Cardiac muscle cell (in vitro differentiated cells and primary cell): ENCODE data around the gene UBA5. TPM values are rescaled to one million over a fixed set of nuclear protein-coding genes. Genes with fewer than 3 reads are reported as not detected.

ENCODE experiments used
- DNase-seq, 2 donors: peaks; one replicate each; pipeline versions ENCODE4 v3.0.0 to v3.0.0-alpha.2; 2010 to 2017; ENCODE audit warnings: low read depth in 1 of 2, low spot score in 1 of 2
- H3K27ac ChIP-seq: fragments of 200-600 bp; sonication (generic); 2 replicates; pipeline ENCODE4 v1.5.1; 2016
- H3K27me3 ChIP-seq: fragments of 200-600 bp; sonication (generic); 2 replicates; pipeline ENCODE4 v1.6.0; 2016; ENCODE audit warnings: control low read depth
- H3K36me3 ChIP-seq: fragments of 200-600 bp; sonication (generic); 2 replicates; pipeline ENCODE4 v1.5.1; 2016; ENCODE audit warnings: control low read depth
- H3K4me1 ChIP-seq: fragments of 200-600 bp; sonication (generic); 2 replicates; pipeline ENCODE4 v1.8.1; 2017; ENCODE audit warnings: low read depth, mild to moderate bottlenecking, mixed run types
- H3K4me3 ChIP-seq: fragments of 200-600 bp; sonication (generic); 2 replicates; pipeline ENCODE4 v1.5.1; 2016; ENCODE audit warnings: mild to moderate bottlenecking
- H3K9me3 ChIP-seq: fragments of 200-600 bp; sonication (generic); 2 replicates; pipeline ENCODE4 v1.5.1; 2017; ENCODE audit warnings: low read depth, mild to moderate bottlenecking, control low read depth
- polyA plus RNA-seq: library from polyadenylated mRNA; unstranded; fragments of >200 nt; fragmentation: Nextera tagmentation; extraction: Ambion mirVana; gene quantifications from 2 replicates; pipeline ENCODE4 v1.2.1, GENCODE V29; 2016
- total RNA-seq: library from RNA; depleted of rRNA; stranded (reverse); fragments of >200 nt; gene quantifications from 2 replicates; pipeline ENCODE4 v1.2.3, GENCODE V29; 2016
- TF ChIP-seq, protein P1 (sequence below): IDR thresholded peaks from 2 replicates; pipeline ENCODE4 v1.5.1; 2012; ENCODE audit warnings: low read depth, mild to moderate bottlenecking, low read length

The UBA5 gene
- total and polyA plus RNA-seq, 2 experiments from 2014 or later, result 38.3 to 107 TPM

DNA sequence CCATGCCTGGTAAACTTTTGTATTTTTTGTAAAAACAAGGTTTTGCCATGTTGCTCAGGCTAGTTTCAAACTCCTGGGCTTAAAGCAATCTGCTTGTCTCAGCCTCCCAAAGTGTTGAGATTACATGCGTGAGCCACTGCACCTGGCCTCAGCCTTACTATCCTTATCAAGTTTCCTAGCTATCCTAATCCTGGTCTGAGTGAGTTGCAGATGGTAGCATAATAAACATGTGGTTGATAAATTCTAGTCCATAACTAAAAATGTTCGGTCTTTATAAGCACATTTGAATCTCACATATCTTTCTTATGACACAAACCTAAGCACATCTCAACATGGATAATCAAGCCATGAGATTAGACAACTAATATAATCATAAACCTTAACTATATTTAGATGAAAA lies 43.6 kb downstream of the UBA5 start:
- Histone ChIP-seq H3K27me3 (no peaks in the 10 kb centered on the region), H3K36me3 (peaks cover 61% of the 10 kb centered on the region), H3K9me3 (no peaks in the 10 kb centered on the region)

DNA sequence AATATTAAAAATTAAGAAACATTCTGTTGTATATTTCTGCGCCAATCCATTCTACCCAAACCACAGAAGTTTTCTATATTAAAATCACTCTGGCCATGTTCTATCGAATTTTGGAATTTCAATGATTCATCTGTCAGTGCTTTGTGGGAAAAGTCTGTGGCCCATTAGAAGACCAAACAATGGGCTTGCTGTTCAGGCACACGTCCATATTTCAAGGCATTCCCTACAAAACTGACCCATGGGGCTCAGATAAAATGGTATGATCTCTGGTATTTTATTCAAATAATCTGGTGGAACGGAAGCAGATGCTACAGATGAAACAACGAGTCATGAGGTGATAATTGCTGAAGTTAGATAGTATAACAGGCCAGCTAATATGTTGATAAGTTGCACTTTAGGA lies 49.6 kb downstream of the UBA5 start:
- Histone ChIP-seq H3K4me3 (no peak overlapping the region), H3K4me1 (no peaks in the 10 kb centered on the region), H3K27ac (no peak overlapping the region), H3K36me3 (peaks cover 31% of the 10 kb centered on the region), H3K9me3 (no peaks in the 10 kb centered on the region), H3K27me3 (no peaks in the 10 kb centered on the region)
- TF ChIP-seq, protein P1, sequence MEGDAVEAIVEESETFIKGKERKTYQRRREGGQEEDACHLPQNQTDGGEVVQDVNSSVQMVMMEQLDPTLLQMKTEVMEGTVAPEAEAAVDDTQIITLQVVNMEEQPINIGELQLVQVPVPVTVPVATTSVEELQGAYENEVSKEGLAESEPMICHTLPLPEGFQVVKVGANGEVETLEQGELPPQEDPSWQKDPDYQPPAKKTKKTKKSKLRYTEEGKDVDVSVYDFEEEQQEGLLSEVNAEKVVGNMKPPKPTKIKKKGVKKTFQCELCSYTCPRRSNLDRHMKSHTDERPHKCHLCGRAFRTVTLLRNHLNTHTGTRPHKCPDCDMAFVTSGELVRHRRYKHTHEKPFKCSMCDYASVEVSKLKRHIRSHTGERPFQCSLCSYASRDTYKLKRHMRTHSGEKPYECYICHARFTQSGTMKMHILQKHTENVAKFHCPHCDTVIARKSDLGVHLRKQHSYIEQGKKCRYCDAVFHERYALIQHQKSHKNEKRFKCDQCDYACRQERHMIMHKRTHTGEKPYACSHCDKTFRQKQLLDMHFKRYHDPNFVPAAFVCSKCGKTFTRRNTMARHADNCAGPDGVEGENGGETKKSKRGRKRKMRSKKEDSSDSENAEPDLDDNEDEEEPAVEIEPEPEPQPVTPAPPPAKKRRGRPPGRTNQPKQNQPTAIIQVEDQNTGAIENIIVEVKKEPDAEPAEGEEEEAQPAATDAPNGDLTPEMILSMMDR, result no peak
- DNase-seq, result peak in 1 of 2 donors; percentile 50

More for the DNA sequence above, 43.6 kb downstream of the UBA5 start:
- no peak overlapping the region for H3K4me3 ChIP-seq
- DNase-seq, result no peak
- TF ChIP-seq, protein P1, result no peak
- no peak overlapping the region for H3K27ac ChIP-seq
- no peaks in the 10 kb centered on the region for H3K4me1 ChIP-seq

DNA sequence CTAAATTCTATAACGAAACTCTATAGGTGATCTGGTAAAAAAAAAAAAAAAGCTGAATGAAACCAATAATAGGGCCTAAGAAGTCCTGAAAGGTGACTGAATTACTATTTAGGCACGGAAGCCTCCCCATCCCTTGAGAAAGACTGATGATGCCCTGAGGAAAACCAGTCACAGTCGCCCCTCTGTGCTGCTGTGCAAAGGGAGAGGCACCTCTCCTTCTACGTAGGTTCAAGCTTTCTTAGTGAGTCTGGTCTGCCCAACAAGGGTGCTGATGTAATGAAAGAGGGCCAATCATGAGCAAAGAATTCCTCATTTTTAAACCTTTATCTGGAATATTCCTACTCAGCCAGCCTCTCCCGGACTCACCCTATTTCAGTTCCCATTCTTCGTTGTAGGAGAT lies 50.2 kb downstream of the UBA5 start:
- Histone ChIP-seq H3K36me3 (peaks cover 34% of the 10 kb centered on the region), H3K4me3 (no peak overlapping the region), H3K9me3 (no peaks in the 10 kb centered on the region), H3K4me1 (no peaks in the 10 kb centered on the region), H3K27me3 (no peaks in the 10 kb centered on the region), H3K27ac (no peak overlapping the region)
- no peak for DNase-seq
- TF ChIP-seq, protein P1, result no peak

DNA sequence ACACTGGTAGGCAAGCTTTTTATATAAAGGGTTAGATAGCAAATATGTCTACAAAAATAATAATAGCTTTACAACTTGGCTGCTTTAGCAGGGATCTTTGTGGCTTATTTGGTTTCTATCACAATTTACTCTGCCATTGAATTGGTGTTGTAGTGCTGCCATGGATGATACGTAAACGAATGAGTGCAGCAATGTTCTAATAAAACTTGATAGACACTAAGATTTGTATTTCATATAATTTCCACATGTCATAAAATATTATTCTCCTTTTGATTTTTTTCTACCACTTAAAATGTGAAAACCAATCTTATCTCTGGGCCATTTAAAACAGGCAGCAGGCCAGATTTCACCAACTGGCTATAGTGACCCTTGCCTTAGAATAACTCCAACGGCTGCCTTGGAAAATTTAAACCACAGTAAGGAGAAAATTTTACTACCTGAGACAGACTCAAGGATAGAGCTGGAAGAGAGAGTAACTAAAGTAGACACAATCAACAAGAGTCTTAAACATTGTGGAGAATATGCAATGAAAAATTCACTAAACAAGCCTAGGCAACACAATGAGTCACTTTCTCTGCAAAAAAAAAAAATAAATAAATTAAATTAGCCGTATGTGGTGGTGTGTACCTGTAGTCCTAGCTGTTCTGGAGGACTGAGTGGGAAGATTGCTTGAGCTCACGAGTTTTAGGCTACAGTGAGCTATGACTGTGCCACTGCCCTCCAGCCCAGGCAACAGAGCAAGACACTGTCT lies 54.0 kb downstream of the UBA5 start:
- DNase-seq, result no peak
- TF ChIP-seq, protein P1, result no peak
- H3K9me3 ChIP-seq, result no peaks in the 10 kb centered on the region
- no peaks in the 10 kb centered on the region for H3K27me3 ChIP-seq
- no peak overlapping the region for H3K27ac ChIP-seq
- H3K4me1 ChIP-seq, result no peaks in the 10 kb centered on the region
- H3K36me3 ChIP-seq, result peaks cover 49% of the 10 kb centered on the region
- H3K4me3 ChIP-seq, result no peak overlapping the region

DNA sequence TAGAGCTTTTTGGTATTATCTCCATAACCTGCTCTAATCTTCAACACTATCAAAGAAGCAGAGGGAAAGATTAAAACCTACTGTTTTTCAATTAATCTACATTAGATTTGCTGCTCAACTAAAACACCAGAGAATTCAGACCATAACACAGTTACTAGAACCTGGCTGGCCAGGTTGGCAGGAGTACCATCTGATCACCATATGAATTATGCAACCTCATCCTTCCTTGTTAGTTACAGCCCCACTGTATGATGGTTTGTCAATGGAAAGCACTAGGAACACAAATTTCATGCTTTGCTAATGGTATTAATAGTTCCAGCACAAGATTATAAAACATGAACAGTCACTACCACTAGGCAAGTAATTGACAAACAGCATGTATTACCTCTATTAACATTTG lies 56.2 kb downstream of the UBA5 start:
- DNase-seq, result no peak
- H3K36me3 ChIP-seq, result peaks cover 43% of the 10 kb centered on the region

More for the DNA sequence above, 56.2 kb downstream of the UBA5 start:
- Histone ChIP-seq H3K27ac (no peak overlapping the region), H3K4me1 (peaks cover 3% of the 10 kb centered on the region), H3K9me3 (no peaks in the 10 kb centered on the region), H3K4me3 (no peak overlapping the region), H3K27me3 (no peaks in the 10 kb centered on the region)
- TF ChIP-seq, protein P1, result no peak
